Measurements from ENCODE around the gene SH2D6. TPM values are rescaled to one million over a fixed set of nuclear protein-coding genes. Genes with fewer than 3 reads are reported as not detected.
A peak's percentile ranks its signal among the peaks of the same experiment; 100 is the strongest.
"Not testable (repeated sequence)": the region's sequence is repeated elsewhere in the genome, so short reads cannot be mapped to it uniquely, and the experiment has no call there.

Gene SH2D6
- total RNA-seq, 1 donor from 2014 or later = 0.07 TPM

GRCh38 chr2:85411405-85411748, 7.1 kb upstream of the SH2D6 start:
- Mint-ChIP-seq H3K4me3 (no peak overlapping the region), H3K27ac (peak overlapping the region; percentile 76), H3K4me1 (peaks cover 22% of the 10 kb centered on the region), H3K36me3 (no peaks in the 10 kb centered on the region), H3K27me3 (ENCODE audit: insufficient read depth, low read depth) (peaks cover 25% of the 10 kb centered on the region), H3K9me3 (no peaks in the 10 kb centered on the region)
- H2AFZ ChIP-seq (replicated peaks) = no peak overlapping the region
- no peaks in the 10 kb centered on the region for H4K20me1 ChIP-seq (ENCODE audit: low read depth)
- H3K36me3 ChIP-seq = no peaks in the 10 kb centered on the region
- no peak overlapping the region for H3K27ac ChIP-seq
- no peak overlapping the region for H3K4me2 ChIP-seq
- TF ChIP-seq CTCF (IDR thresholded peaks at IDR 0.05) (no peak), EZH2phosphoT487 (IDR thresholded peaks at IDR 0.05) (no peak), EZH2 (IDR thresholded peaks at IDR 0.05) (no peak)
- no peak overlapping the region for H3K4me3 ChIP-seq
- DNase-seq (ENCODE audit: low spot score) = no peak
- H3K9ac ChIP-seq = no peak overlapping the region
- H3K79me2 ChIP-seq (ENCODE audit: low read depth) = no peaks in the 10 kb centered on the region
- peaks cover 2% of the 10 kb centered on the region for H3K4me1 ChIP-seq
- peaks cover 7% of the 10 kb centered on the region for H3F3A ChIP-seq (ENCODE audit: low read depth)
- H3K27me3 ChIP-seq = peaks cover 18% of the 10 kb centered on the region
- H3K9me3 ChIP-seq (ENCODE audit: low read depth) = no peaks in the 10 kb centered on the region

- H3K27me3 Mint-ChIP-seq (ENCODE audit: insufficient read depth, low read depth) = peaks cover 23% of the 10 kb centered on the region
- no peak for TF ChIP-seq EZH2phosphoT487 (IDR thresholded peaks at IDR 0.05)
- no peak for TF ChIP-seq EZH2 (IDR thresholded peaks at IDR 0.05)
- TF ChIP-seq CTCF (IDR thresholded peaks at IDR 0.05) = no peak
- Histone ChIP-seq H2AFZ (replicated peaks) (peak overlapping the region; percentile 71), H3K4me1 (peaks cover 3% of the 10 kb centered on the region), H3K27ac (no peak overlapping the region), H3K4me3 (peak overlapping the region; percentile 51), H3K79me2 (ENCODE audit: low read depth) (no peaks in the 10 kb centered on the region), H4K20me1 (ENCODE audit: low read depth) (no peaks in the 10 kb centered on the region), H3K4me2 (peak overlapping the region; percentile 82), H3K9me3 (ENCODE audit: low read depth) (no peaks in the 10 kb centered on the region), H3K27me3 (peaks cover 18% of the 10 kb centered on the region), H3K36me3 (no peaks in the 10 kb centered on the region), H3F3A (ENCODE audit: low read depth) (peaks cover 7% of the 10 kb centered on the region), H3K9ac (no peak overlapping the region)
- peak; percentile 69 for DNase-seq (ENCODE audit: low spot score)
- H3K27ac Mint-ChIP-seq = no peak overlapping the region
- peaks cover 17% of the 10 kb centered on the region for H3K4me1 Mint-ChIP-seq
- H3K4me3 Mint-ChIP-seq = peak overlapping the region; percentile 77
- H3K36me3 Mint-ChIP-seq = no peaks in the 10 kb centered on the region
- H3K9me3 Mint-ChIP-seq = no peaks in the 10 kb centered on the region
These were observed 4.7 kb upstream of the SH2D6 start for GRCh38 chr2:85413592-85414420.

- H3K36me3 ChIP-seq; H4K20me1 ChIP-seq (ENCODE audit: low read depth); H3K9me3 ChIP-seq (ENCODE audit: low read depth); H2AFZ ChIP-seq (replicated peaks); H3K9me3 Mint-ChIP-seq; H3K9ac ChIP-seq; DNase-seq (ENCODE audit: low spot score); H3K36me3 Mint-ChIP-seq; H3K27ac Mint-ChIP-seq; H3K4me3 Mint-ChIP-seq; H3F3A ChIP-seq (ENCODE audit: low read depth); H3K79me2 ChIP-seq (ENCODE audit: low read depth); H3K4me1 ChIP-seq; H3K4me3 ChIP-seq; H3K27ac ChIP-seq: not testable (repeated sequence)
- Mint-ChIP-seq H3K4me1 (peaks cover 21% of the 10 kb centered on the region), H3K27me3 (ENCODE audit: insufficient read depth, low read depth) (peaks cover 23% of the 10 kb centered on the region)
- Histone ChIP-seq H3K27me3 (peaks cover 18% of the 10 kb centered on the region), H3K4me2 (peak overlapping the region; percentile 82)
These were observed 4.1 kb upstream of the SH2D6 start for GRCh38 chr2:85414421-85414759.

GRCh38 chr2:85414761-85415553, 3.6 kb upstream of the SH2D6 start:
- Histone ChIP-seq H3K4me1 (peaks cover 6% of the 10 kb centered on the region), H3K27me3 (peaks cover 18% of the 10 kb centered on the region), H3K9me3 (ENCODE audit: low read depth) (no peaks in the 10 kb centered on the region), H3K36me3 (no peaks in the 10 kb centered on the region), H3K27ac (no peak overlapping the region), H4K20me1 (ENCODE audit: low read depth) (no peaks in the 10 kb centered on the region), H3K4me3 (no peak overlapping the region), H3K9ac (no peak overlapping the region), H3F3A (ENCODE audit: low read depth) (peaks cover 15% of the 10 kb centered on the region), H3K79me2 (ENCODE audit: low read depth) (no peaks in the 10 kb centered on the region), H3K4me2 (no peak overlapping the region), H2AFZ (replicated peaks) (no peak overlapping the region)
- Mint-ChIP-seq H3K4me3 (peak overlapping the region; percentile 38), H3K27ac (no peak overlapping the region), H3K27me3 (ENCODE audit: insufficient read depth, low read depth) (peaks cover 24% of the 10 kb centered on the region), H3K9me3 (no peaks in the 10 kb centered on the region), H3K36me3 (no peaks in the 10 kb centered on the region), H3K4me1 (peaks cover 26% of the 10 kb centered on the region)
- DNase-seq (ENCODE audit: low spot score) = no peak
- no peak for TF ChIP-seq EZH2 (IDR thresholded peaks at IDR 0.05)
- no peak for TF ChIP-seq CTCF (IDR thresholded peaks at IDR 0.05)
- TF ChIP-seq EZH2phosphoT487 (IDR thresholded peaks at IDR 0.05) = no peak

Data from neural progenitor cell (in vitro differentiated cells).